LNCaP clone FGC (cell line): ENCODE results near the gene DOCK3.

Experiments used
- DNase-seq: peaks from one replicate; pipeline ENCODE4 v3.0.0-alpha.2; 2011; ENCODE audit warnings: low read depth
- H3K4me3 ChIP-seq: 2 replicates; pipeline ENCODE4 v1.5.1; 2011; ENCODE audit warnings: mild to moderate bottlenecking, low read depth, low read length, control low read depth
- TF ChIP-seq, protein P1 (sequence below): IDR thresholded peaks from 2 replicates; pipeline ENCODE4 v1.5.1; 2012; ENCODE audit warnings: mild to moderate bottlenecking; ENCODE audit not compliant: control insufficient read depth, insufficient read depth; ENCODE audit errors: extremely low read depth

Gene DOCK3, protein sequence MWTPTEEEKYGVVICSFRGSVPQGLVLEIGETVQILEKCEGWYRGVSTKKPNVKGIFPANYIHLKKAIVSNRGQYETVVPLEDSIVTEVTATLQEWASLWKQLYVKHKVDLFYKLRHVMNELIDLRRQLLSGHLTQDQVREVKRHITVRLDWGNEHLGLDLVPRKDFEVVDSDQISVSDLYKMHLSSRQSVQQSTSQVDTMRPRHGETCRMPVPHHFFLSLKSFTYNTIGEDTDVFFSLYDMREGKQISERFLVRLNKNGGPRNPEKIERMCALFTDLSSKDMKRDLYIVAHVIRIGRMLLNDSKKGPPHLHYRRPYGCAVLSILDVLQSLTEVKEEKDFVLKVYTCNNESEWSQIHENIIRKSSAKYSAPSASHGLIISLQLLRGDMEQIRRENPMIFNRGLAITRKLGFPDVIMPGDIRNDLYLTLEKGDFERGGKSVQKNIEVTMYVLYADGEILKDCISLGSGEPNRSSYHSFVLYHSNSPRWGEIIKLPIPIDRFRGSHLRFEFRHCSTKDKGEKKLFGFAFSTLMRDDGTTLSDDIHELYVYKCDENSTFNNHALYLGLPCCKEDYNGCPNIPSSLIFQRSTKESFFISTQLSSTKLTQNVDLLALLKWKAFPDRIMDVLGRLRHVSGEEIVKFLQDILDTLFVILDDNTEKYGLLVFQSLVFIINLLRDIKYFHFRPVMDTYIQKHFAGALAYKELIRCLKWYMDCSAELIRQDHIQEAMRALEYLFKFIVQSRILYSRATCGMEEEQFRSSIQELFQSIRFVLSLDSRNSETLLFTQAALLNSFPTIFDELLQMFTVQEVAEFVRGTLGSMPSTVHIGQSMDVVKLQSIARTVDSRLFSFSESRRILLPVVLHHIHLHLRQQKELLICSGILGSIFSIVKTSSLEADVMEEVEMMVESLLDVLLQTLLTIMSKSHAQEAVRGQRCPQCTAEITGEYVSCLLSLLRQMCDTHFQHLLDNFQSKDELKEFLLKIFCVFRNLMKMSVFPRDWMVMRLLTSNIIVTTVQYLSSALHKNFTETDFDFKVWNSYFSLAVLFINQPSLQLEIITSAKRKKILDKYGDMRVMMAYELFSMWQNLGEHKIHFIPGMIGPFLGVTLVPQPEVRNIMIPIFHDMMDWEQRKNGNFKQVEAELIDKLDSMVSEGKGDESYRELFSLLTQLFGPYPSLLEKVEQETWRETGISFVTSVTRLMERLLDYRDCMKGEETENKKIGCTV (N-terminal part only)

DNA sequence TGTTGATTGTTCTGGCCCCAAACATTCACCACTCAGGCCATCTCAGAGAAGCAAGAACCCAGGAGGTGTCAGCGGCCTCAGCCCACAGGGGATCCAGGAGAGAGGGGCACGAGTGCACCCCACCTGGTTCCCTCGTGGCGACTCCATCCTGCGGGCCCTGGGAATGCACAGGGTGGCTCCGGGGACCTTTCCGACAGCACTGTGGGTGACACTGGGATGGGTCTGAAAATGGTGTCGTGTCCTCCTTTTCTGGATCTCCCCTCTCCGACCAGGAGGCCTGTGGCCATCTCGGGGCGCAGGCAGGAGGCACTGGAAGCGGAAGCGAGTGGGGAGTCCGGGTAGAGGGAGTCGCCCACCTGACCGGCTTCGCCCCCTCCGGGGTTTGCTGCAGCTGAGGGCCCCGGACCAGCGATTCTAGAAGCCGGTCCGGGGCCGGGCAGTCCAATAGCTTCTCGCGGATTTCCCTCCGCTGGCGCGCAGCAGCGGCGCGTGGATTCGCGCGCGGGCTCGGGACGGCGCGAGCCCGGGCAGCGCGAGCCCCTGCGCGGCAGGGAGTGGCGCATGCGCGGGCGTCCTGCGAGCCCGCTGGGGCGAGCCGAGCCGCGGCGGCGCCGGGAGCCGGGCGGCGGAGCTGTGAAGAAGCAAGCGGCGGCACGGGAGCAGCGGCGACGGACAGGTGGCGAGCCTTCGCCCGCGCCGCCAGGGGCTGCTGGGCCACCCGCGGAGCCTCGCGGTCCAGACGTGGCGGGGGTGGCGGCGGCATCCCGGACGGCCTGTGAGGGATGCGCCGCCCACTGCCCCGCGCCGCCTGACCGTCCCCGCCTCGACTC, at the start of gene DOCK3:
TSS of gene DOCK3 (plus strand) at position 579 of the 830 bp plus-strand sequence. CDS start 337 bp downstream, outside the sequence.
- DNase-seq, result no peak
- peak within 1 kb of the TSS; percentile 43 for H3K4me3 ChIP-seq
- TF ChIP-seq, protein P1, sequence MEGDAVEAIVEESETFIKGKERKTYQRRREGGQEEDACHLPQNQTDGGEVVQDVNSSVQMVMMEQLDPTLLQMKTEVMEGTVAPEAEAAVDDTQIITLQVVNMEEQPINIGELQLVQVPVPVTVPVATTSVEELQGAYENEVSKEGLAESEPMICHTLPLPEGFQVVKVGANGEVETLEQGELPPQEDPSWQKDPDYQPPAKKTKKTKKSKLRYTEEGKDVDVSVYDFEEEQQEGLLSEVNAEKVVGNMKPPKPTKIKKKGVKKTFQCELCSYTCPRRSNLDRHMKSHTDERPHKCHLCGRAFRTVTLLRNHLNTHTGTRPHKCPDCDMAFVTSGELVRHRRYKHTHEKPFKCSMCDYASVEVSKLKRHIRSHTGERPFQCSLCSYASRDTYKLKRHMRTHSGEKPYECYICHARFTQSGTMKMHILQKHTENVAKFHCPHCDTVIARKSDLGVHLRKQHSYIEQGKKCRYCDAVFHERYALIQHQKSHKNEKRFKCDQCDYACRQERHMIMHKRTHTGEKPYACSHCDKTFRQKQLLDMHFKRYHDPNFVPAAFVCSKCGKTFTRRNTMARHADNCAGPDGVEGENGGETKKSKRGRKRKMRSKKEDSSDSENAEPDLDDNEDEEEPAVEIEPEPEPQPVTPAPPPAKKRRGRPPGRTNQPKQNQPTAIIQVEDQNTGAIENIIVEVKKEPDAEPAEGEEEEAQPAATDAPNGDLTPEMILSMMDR, result 0 out of 2 replicates have a peak, but pooled peaks have one; percentile 5

DNA sequence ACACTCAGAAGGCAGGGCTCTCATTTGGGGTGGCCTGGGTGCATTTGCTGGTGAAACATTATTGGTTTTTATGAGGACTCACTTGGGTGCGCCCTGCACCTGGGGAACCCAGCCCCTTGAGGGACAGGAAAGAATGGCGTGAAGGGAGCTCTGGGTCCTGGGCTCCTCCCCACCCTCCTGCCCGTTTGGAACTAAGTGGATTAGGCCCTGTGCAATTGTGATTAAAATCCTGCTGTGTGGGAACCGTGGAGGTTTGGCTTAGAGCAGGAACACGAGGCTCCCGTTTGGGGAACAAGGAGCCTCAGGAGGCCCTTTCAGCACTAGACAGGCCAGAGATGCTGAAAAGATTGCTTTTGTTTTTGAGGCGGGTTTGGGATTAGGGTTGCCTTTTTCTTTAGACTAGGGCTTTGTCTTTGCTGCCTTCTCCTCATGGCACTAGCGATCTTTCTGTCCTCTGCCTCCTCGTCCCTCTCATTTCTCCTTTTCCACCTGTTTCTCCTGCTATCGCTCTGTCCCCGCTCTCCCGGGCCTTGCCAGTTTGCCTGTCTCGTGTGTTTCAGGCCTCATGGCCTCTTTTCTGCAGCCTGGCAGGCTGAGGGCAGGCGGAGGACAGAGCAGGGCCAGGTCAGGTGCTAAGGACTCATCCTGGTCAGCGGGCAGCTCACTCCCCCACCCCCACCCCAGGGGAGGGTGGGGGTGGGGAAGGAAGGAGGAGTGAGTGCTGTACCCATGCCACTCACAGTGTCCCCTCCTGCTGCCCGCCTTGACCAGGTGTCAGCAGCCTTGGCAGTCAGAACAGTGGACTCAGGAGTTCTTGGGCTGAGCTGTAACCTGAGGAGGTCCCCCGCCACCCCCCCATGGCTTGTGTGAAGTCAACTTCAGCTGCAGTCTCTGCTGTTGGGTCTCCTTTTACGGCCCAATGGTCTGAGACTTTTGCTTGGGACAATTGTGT, 49.2 kb upstream of the DOCK3 start:
- DNase-seq, result no peak
- TF ChIP-seq, protein P1, result no peak
- no peak overlapping the region for H3K4me3 ChIP-seq

DNA sequence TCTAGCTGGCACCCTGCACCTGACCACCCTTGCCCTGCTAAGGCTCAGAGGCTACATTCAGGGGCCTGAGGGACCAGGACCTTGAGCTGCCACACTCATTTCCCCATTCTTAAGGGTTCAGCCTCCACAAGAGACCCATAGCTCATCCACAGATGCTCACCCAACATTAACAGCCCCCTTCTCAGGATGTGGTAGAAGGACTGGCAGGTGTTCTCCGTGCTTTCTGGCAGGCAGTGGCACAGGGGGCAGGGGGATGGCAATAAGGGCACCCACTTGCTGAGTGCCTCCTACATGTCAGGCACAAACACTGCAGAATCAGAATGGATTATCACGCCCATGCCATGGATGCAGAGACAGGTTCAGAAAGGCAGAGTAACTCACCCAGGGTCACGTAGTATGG, 48.3 kb upstream of the DOCK3 start:
- TF ChIP-seq, protein P1, result no peak
- DNase-seq, result no peak

DNA sequence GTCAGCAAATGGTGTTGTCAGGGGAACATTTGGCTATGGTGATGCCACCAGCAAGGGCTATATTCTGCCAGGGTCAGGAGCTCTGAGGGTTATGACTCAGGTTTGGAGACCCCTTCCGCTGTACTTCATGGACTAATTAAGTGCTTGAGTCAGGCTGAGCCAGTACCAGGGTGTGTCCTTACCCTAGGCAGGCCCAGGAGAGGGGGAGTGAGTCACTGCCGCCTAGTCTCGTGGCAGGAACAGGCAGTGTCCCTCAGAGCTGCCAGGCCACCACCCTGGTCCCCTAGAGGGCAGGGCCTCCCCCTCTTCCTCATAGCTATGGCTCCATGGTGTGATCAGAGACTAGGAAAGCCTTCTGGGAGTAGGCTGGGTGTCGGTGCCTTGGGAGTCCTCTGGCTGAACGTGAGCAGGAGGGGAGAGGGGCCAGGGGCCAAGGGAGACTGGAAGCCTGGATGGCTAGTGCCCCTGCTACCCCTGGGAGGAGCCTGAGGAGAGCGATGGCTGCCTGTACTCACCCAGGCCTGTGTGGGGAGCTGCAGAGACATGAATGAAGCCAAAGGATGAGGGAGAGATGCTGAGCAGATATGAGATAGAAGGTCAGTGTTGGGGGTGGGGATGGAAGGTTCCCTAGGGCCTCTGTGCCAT, 47.2 kb upstream of the DOCK3 start:
- TF ChIP-seq, protein P1, result peak; percentile 38
- no peak for DNase-seq
- no peak overlapping the region for H3K4me3 ChIP-seq

More for the DNA sequence above, 48.3 kb upstream of the DOCK3 start:
- H3K4me3 ChIP-seq, result no peak overlapping the region

DNA sequence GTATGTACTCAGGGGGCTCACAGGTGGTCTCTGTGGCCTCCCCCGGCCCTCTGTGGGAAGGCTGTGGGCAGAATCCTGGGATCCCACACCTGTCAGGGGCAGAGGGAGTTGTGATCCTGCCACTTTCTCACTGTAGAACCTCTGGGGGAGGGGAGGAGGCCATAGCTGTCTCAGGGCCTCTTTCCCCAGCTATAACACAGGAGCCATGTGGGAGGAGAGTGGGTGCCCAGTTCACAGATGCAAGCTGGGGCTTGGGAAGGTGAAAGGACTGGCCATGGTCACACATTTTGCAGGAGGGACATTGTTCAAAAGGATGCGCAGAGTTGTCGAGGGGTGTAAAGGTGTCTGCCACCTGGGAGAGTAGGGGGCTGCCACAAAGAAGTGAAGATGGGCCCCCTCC, 46.1 kb upstream of the DOCK3 start:
- no peak for DNase-seq
- TF ChIP-seq, protein P1, result no peak
- H3K4me3 ChIP-seq, result no peak overlapping the region
